OCI-LY7 (cell line): ENCODE data around the gene LACTB.

Experiments
- EZH2phosphoT487 ChIP-seq: fragments of 200-600 bp; sonication (generic); IDR thresholded peaks from 2 replicates; pipeline ENCODE4 v1.6.1; 2018; ENCODE audit warnings: low read depth, borderline replicate concordance, mild to moderate bottlenecking, mixed run types, antibody characterized with exemption, low read length, moderate library complexity, mixed read lengths
- TF ChIP-seq, protein P1 (sequence below): fragments of 200-600 bp; sonication (generic); conservative IDR thresholded peaks from 2 replicates; pipeline ENCODE4 v1.5.1; 2014; ENCODE audit warnings: mild to moderate bottlenecking, antibody characterized with exemption, low read length, moderate library complexity, mixed read lengths

DNA sequence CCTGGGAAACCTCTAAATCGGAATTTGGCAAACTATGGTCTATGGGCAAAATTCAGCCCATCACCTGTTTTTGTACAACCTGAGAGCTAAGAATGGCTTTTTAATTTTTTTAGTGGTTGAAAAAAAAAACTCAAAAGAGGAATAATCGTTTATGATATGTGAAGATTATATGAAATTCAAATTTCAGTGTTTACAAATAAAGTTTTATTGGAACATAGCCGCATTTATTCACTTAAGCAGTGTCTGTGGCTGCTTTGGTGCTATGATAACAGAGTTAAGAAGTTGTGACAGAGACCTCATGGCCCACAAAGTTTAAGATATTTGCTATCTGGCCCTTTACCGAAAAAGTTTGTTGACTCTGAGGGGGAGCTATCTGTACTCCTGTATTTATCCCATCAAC, 36.4 kb upstream of the LACTB start:
- TF ChIP-seq, protein P1, sequence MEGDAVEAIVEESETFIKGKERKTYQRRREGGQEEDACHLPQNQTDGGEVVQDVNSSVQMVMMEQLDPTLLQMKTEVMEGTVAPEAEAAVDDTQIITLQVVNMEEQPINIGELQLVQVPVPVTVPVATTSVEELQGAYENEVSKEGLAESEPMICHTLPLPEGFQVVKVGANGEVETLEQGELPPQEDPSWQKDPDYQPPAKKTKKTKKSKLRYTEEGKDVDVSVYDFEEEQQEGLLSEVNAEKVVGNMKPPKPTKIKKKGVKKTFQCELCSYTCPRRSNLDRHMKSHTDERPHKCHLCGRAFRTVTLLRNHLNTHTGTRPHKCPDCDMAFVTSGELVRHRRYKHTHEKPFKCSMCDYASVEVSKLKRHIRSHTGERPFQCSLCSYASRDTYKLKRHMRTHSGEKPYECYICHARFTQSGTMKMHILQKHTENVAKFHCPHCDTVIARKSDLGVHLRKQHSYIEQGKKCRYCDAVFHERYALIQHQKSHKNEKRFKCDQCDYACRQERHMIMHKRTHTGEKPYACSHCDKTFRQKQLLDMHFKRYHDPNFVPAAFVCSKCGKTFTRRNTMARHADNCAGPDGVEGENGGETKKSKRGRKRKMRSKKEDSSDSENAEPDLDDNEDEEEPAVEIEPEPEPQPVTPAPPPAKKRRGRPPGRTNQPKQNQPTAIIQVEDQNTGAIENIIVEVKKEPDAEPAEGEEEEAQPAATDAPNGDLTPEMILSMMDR, result no peak
- TF ChIP-seq EZH2phosphoT487, result no peak
